HG02938 (cell line): ENCODE data around the gene ACADS.
"Not testable (repeated sequence)": the region's sequence is repeated elsewhere in the genome, so short reads cannot be mapped to it uniquely, and the experiment has no call there.

Source experiments
- ATAC-seq: cut with Tn5 transposase; IDR thresholded peaks from one replicate; pipeline ENCODE4 v1.9.1; 2021; ENCODE audit warnings: mild to moderate bottlenecking, moderate library complexity; ENCODE audit not compliant: unreplicated experiment

The ACADS gene

DNA sequence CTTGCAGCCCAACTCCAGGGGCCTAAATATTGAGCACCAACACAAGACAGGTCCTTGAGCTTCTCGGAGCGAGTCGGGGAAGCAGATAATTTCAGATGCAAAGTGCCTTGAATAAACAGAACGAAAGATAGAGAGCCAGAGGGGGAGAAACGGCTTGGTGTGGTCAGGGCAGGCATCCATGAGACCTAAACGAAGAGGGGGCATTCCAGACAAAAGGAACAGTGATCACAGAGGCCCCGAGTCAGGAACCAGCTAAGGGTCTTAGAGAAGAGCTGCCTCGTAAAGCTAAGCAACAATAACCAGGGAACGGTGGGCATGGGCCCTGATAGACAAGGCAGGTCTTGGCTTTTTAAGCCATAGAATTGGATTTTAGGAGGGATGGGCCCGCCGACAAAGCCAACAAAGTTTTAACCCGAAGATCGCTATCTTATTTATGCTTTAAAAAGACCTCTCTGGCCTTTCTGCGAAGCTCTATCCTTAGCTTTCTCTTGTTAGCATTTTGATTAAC, 421 bp upstream of the ACADS start:
- no peak for ATAC-seq

DNA sequence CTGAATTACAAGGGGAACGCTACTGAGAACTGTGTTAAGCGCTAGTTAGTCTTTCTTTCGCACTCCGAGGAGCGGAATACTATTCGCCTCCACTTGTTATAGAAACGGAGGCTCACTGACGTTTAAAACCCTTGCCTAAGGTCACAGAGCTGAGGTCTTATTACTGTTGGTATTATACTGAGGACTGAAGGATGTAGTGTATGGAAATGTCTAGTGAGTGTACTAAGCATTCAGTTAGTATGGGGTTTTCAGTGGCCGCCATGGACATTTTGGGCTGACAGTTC, 826 bp downstream of the ACADS start:
- ATAC-seq, result no peak

DNA sequence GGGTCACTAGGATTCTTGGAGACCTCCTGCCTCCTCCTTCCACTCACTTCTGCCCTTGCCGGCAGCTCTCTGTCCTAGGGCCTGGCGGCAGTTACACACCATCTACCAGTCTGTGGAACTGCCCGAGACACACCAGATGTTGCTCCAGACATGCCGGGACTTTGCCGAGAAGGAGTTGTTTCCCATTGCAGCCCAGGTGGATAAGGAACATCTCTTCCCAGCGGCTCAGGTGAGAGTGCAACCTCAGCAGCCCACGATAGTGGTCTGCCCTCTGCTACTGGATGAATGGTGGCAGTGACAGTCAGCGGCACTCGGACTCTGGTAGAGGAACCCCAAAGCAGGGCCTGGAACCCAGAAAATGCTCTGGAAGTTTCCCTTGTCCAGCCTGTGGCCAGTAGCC, 1.3 kb downstream of the ACADS start:
- ATAC-seq, result no peak

DNA sequence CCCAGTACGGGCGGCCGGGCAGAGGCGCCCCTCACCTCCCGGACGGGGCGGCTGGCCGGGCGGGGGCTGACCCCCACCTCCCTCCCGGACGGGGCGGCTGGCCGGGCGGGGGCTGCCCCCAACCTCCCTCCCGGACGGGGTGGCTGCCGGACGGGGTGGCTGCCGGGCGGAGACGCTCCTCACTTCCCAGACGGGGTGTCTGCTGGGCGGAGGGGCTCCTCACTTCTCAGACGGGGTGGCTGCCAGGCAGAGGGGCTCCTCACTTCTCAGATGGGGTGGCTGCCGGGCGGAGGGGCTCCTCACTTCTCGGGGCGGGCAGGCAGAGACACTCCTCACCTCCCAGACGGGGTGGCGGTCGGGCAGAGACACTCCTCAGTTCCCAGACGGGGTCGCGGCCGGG, 6.6 kb downstream of the ACADS start:
- ATAC-seq, result not testable (repeated sequence)

DNA sequence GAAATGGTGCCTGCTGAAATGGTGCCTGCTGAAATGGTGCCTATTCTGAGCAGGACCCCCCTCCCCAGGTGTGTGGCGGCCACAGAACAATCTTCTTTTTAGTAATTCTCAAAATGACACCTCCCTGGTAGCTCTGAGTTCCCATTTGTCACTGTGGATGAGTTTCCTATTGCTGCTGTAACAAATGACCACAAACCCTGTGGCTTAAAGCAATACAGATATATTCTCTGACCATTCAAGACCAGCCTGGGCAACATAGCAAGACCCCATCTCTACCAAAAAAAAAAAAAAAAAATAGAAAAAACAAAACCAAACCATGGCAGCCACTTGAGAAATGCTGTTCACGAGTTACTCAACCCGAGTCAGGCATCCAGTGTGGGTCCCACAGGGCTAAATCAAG, 7.9 kb downstream of the ACADS start:
- no peak for ATAC-seq

DNA sequence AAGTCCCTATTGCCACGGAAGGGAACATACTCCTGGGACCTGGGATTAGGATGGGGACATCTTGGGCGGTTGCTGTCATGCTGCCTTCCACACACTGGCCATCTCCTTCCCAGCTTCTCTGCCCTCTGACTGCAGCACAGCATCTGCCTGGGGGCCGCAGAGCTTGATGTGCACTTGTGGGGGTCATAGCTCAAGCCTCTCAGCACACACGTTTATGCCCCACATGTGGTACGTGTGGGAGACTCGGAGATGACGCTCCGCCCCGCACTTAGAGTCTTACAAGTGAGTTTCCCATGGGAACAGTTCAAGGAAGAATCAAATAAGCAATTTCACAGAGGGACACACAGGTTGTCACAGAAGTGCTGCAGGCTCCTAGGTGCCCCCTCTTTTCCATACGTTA, 8.6 kb downstream of the ACADS start:
- no peak for ATAC-seq

DNA sequence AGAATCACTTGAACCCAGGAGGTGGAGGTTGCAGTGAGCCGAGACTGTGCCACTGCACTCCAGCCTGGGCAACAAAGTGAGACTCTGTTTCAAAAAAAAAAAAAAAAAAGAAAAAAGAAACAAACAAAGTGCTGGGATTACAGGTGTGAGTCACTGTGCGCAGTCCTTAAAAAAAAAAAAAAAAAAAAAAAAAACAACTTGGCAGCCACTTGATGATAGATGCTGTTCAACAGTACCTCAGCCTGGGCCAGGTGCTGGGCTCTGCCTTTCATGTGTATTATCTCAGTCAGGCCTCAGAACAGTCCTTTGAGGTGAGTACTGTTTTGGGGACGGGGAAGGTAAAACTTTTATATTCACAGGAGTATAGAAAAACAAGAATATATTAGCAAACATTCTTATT, 9.6 kb downstream of the ACADS start:
- no peak for ATAC-seq

DNA sequence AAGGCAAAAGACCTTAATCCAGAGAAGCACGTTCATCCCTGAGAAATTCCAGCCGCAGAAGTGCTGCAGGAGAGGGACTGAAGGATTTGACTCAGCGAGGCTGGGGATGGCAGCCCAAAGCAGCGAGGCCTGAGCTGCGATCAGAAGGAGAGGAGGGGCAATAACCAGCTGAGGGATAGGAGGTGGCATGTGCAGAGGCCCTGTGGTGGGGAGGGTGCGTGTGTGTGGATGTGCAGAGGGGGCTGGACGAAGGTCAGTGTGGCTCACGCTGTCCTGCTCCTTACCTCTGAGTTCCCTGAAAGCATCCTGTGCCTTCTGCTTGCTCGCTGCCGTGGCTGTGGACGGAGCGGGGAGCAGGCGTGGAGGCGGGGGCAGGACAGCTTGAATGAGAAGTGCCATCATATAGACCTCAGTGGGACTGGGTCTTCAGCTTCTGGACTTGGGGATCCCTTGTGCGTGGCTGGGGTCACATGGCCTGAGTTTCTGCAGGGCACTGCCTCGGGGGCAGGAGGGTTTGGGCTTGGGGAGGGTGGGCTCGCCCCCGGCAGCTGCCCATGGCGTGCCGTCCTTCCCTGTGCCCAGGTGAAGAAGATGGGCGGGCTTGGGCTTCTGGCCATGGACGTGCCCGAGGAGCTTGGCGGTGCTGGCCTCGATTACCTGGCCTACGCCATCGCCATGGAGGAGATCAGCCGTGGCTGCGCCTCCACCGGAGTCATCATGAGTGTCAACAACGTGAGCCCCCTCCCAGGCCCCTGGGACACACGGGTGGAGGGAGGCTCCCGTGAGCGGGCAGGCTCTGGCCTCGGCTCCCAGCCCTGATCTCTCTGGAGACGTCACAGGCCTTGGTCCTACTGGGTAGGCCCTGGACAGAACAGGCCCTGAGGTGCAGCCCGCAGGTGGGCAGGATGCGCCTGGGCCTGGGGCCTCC, 11.0 kb downstream of the ACADS start:
- ATAC-seq, result no peak

DNA sequence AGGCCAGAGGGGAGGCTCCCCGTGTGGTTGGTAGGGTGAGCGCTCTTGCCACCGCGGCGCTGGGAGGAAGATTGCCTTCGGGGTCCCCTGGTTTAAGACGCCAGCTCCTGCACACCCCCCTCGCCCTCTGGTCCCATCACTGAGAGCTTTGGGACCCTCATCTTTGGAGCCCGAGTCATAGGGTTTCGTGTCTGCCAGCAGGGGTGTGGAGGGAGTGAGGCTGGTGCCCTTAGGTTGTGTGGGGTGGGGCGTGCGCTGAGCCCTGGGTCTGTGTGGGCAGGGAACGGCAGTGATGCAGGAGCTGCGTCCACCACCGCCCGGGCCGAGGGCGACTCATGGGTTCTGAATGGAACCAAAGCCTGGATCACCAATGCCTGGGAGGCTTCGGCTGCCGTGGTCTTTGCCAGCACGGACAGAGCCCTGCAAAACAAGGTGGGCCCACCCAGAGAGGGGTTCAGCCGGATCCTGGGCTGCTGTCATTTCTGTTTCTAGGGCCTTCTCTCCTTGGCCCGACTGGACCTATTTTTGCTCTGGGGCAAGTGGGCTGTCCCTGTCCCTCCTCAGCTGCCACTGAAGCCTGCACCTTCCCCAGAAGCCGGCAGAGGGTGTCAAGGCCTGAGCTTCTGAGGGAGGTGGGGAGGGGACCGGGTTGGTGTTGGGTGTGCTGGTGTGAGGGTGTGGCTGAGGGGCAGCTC, 12.1 kb downstream of the ACADS start:
- no peak for ATAC-seq

DNA sequence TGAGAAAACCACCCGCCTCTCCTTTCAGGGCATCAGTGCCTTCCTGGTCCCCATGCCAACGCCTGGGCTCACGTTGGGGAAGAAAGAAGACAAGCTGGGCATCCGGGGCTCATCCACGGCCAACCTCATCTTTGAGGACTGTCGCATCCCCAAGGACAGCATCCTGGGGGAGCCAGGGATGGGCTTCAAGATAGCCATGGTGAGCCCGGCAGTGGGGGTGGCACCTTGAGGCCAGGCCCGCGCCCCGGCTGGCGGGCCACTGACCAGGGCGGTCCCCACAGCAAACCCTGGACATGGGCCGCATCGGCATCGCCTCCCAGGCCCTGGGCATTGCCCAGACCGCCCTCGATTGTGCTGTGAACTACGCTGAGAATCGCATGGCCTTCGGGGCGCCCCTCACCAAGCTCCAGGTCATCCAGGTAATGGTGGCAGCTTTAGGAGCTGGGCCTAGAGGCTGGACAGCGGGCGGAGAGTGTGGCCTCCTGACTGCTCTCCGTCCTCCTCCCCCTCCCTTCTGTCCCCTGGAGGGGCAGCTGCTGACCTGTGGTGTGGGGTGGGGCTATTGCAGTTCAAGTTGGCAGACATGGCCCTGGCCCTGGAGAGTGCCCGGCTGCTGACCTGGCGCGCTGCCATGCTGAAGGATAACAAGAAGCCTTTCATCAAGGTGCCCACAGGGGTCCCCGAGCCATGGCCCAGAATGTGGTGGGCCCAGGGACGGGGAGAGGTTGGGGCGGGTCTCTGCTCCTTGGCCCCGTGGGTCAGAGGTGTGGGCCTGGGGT, 12.8 kb downstream of the ACADS start:
- no peak for ATAC-seq

DNA sequence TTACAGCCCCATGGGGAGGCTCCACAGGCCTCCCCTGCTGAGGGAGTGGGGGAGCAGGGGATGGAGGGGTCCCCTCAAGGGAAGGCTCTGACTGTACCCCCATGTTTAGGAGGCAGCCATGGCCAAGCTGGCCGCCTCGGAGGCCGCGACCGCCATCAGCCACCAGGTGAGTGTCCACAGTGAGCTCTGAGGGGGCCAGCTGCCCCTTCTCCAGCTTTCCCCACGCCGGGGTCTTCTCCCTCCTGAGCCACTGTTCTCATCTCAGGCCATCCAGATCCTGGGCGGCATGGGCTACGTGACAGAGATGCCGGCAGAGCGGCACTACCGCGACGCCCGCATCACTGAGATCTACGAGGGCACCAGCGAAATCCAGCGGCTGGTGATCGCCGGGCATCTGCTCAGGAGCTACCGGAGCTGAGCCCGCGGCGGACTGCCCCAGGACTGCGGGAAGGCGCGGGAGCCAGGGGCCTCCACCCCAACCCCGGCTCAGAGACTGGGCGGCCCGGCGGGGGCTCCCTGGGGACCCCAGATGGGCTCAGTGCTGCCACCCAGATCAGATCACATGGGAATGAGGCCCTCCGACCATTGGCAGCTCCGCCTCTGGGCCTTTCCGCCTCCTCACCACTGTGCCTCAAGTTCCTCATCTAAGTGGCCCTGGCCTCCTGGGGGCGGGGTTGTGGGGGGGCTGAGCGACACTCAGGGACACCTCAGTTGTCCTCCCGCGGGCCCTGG, 13.6 kb downstream of the ACADS start:
- no peak for ATAC-seq

DNA sequence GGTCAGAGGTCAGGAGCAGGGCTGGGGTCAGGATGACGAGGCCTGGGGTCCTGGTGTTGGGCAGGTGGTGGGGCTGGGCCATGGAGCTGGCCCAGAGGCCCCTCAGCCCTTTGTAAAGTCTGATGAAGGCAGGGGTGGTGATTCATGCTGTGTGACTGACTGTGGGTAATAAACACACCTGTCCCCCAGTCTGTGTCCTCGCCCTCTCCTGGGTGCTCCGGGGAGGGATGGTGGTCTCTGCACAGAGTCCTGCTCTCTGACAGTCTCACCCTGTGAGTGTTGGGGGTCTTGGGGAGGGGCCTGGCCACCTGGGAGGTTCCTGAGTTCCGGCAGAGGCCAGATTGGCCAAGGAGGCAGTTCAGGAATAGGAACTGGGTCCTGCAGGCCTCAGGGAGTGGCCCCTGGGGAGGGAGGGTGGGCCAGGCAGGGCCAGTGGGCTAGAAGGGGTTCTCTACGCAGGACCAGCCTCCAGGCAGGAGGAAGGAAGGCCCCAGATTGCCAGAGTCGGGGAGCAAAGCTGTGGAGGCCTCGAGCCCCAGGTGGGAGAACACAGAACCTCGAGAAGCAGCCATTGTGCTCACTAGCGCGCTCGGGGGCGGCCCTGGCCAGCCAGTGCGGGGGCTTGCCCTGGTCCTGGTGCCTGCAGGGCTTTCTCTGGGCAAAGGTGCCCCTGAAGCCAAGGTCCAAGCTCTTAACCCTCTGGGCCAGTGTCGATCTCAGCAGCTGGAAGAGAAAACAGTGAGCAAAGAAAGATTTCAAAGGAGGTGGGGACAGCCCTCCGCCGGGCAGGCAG, 14.4 kb downstream of the ACADS start:
- ATAC-seq, result no peak

DNA sequence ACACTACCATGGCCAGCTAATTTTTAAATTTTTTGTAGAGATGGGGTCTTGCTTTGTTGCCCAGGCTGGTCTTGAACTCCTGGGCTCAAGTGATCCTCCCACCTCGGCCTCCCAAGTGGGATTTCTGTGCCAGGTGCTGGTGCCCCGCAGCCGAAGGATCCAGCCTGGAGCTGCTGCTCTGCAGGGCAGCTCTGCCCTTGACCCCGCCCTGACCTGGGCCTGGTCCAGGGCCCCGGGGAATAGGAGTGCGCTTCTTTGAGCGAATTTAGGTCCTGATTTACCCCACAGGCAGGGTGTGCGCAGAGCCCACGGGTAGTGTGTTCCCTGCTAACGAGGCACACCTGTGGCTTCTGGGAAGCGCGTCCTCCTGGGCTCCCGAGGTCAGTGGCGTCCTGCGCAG, 15.2 kb downstream of the ACADS start:
- no peak for ATAC-seq

DNA sequence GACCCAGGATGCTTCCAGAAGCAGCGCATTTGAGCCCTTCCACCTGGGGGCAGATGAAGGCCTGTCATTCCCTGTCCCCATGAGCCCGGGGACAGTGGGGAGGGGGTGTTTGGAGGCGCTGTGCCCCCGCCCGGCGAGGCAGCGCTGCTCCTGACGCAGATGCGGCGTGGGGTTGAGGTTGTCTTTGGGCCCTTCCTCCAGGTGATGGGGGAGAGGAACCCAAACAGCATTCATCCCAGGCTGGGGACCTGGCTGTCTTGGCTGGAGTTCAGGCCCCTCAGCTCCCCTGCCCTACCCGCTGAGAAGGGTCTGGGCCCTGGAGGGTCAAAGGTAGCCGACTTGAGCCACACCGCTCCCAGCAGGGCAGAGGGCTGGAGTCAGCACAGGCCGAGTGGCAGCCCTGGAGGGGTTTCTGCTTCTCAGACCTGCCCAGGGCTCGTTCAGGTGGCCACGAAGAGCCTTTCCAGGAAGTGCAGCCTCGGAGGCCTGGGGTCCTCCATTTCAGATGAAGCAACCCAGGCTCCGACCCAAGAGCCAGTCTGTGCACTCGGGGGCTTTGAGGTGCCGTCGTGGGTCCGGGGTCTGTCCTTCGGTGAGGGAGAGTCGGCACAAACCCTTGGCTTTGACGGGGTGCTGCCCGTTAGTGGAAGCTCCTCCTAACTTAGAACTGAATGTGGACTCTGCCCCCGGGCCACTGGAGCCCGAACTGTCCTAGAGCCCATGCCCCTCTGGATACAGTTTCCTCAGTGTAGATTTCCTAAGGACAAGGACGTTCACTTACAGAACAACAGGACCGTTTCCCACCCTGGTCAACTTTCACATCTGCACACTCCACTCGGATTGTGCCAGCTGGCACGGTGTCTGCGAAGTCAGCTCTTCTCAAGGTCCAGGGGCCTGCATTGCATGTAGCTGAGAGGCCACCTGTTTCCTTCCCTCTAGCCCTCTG, 16.1 kb downstream of the ACADS start:
- no peak for ATAC-seq

DNA sequence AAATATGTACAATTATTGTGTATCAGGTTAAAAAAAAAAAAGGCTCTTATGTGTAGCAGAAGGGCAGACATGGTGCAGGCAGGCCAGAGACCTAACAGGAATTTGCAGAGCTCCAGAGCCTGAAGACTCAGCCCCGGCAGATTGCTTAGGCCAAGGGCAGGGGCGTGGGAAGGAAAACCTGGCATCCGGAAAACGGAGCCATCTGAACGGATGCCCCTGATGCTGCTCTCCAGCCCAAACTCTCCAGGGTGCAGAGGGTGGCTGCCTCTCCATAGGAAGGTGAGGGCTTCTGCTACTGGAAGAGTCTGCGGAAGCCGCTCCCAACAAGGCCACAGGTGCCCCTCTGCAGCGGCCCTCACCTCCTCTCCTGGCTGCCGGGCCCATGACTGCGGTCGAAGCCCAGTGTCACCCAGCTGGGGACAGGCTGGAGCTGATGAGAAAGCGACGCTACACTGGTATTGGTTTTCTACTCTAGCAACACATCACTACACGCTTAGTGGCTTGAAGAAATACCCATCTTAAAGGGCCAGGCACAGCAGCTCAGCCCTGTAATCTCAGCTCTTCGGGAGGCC, 19.4 kb downstream of the ACADS start:
- no peak for ATAC-seq

DNA sequence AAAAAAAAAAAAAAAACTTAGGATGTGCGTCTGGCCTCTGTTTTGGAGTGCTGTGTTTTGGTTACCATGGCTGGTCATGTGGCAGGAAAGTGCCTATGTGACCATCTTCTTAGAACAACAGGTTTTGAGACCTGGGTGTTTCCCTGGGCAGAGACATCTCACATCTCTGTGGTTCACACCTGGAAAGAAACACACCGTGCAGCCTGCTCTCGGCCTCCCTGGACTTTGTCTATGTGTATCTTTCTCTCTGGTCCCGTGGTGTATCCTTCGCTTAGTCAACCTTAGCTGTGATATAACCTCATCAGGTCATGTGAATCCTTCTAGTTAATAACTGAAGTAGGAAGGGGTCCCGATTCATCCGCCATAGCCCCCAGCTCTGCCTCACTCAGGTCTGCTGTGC, 22.6 kb downstream of the ACADS start:
- ATAC-seq, result no peak

DNA sequence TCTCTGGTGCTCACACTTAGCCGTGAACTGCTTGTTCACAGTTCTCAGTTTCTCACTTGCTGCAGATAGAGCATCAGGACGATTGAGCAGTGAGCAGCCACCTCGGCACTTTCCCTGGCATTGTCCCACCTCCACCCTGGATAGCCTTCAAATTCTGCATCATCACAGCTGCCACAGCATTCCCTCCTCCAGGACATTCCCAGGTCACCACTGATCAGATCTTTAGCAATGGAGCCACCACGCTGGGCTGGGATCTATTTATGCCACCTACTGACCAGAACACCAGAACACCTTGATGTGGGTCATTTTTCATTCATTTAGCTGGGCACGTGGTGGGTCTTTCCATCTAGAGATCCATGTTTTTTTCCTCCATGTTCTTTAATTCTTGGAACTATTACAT, 23.6 kb downstream of the ACADS start:
- ATAC-seq, result no peak

DNA sequence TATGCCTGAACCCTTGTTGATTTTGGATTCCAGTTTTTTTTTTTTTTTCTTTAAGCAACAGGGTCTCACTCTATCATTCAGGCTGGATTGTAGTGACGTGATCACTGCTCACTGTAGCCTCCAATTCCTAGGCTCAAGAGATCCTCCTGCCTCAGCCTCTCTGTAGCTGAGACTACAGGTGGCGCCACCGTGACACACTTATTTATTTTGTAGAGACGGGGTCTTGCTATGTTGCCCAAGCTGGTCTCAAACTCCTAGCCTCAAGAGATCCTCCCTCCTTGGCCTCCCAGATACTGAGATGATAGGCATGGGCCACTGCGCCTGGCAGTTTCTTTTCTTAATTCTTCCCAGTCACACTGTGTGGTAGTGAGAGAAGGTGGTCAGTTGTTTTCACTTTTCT, 25.2 kb downstream of the ACADS start:
- no peak for ATAC-seq

DNA sequence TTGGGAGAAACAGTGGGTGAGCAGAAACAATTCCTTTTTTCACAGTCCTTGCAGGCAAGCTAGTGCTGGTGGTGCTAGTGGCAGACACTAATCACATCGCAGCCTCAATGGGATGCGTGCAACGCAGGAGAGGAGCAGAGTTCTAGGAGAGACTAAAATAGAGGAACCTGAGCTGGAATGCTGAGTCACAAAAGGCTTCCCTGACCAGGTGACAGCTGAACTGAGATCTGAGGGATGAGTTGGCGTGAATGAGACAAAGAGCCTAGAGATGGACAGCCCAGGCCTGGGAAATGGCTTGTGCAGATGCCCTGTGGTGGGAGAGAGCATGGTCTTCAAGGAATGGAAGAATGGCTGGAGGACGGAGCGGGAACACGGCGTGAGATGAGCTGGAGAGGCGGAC, 25.8 kb downstream of the ACADS start:
- ATAC-seq, result no peak
